Measurements from ENCODE around the gene NDC80. TPM values are rescaled to one million over a fixed set of nuclear protein-coding genes. Genes with fewer than 3 reads are reported as not detected.

NDC80 gene
- total and polyA plus RNA-seq, 9 of the 15 experiments (the other 6 are each of a cell fraction or from before 2014, with no cell fraction given) = 65.2 to 97.9 (median 83.3) TPM

DNA sequence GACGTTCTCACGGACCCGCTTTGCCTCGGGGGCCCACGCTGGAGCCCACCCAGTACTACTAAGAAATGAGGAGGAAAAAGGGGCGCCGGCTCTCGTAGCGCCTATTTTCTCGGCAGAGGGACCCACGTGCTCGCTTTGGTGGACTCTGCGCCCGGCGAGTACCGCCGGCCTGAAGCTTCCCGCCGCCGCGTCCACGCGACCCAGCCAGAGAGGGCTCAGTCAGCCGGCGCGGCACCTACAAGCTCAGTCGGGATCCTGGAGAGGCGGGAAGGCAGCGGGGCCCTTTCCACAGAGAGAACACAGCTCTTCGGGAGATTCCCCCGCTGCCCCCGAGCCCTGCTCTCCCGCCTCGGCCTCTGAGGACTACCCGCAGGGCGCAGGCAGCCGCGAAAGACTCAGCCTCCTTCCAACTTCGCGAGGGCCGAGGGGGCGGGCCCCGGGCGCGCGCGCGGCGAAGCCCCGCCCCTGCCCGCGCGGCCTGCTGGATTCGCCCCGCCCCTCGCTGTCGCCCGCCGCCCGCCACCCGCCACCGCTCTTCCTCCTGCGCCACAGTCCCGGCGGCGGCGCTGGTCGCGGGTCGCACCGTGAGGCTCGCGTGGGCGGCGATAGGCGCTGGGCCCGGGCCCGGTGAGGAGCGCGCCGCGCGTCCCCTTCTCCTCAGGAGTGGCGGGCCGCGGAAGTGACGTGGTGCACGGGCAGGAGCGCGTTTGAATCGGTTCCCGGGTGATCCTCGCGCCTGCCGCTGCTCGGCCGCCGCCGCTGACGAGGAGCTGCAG lies 84.0 kb downstream of the NDC80 start, which contains the start of gene SMCHD1 (continued):
- TF ChIP-seq, protein P1, sequence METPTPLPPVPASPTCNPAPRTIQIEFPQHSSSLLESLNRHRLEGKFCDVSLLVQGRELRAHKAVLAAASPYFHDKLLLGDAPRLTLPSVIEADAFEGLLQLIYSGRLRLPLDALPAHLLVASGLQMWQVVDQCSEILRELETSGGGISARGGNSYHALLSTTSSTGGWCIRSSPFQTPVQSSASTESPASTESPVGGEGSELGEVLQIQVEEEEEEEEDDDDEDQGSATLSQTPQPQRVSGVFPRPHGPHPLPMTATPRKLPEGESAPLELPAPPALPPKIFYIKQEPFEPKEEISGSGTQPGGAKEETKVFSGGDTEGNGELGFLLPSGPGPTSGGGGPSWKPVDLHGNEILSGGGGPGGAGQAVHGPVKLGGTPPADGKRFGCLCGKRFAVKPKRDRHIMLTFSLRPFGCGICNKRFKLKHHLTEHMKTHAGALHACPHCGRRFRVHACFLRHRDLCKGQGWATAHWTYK (CRISPR knock-in tag; IDR thresholded peaks at IDR 0.05) = peak; percentile 29; the same call in 1 of the 2 replicates
- TF ChIP-seq FOXM1 (IDR thresholded peaks at IDR 0.05; ENCODE audit: low read depth) (no peak), FOXM1 (CRISPR knock-in tag; IDR thresholded peaks at IDR 0.05; ENCODE audit: low read depth) (peak; percentile 35; the same call in 1 of the 2 replicates), CEBPG (CRISPR knock-in tag; IDR thresholded peaks at IDR 0.05) (peak; percentile 36; the same call in 1 of the 2 replicates), CEBPG (tag; conservative IDR thresholded peaks at IDR 0.05 in 1 of 2, IDR thresholded peaks at IDR 0.05 in 1 of 2) (no peak), POLR2A (conservative IDR thresholded peaks at IDR 0.05) (peak; percentile 98), SIRT6 (IDR thresholded peaks at IDR 0.05; ENCODE audit: low read depth, low read length) (no peak), EP300 (IDR thresholded peaks at IDR 0.05; ENCODE audit: low read length) (no peak), SIN3B (IDR thresholded peaks at IDR 0.05; ENCODE audit: low read depth) (peak; percentile 79), ZNF3 (CRISPR knock-in tag; IDR thresholded peaks at IDR 0.05) (no peak)
- TF ChIP-seq, protein P2, sequence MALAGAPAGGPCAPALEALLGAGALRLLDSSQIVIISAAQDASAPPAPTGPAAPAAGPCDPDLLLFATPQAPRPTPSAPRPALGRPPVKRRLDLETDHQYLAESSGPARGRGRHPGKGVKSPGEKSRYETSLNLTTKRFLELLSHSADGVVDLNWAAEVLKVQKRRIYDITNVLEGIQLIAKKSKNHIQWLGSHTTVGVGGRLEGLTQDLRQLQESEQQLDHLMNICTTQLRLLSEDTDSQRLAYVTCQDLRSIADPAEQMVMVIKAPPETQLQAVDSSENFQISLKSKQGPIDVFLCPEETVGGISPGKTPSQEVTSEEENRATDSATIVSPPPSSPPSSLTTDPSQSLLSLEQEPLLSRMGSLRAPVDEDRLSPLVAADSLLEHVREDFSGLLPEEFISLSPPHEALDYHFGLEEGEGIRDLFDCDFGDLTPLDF (CRISPR knock-in tag; IDR thresholded peaks at IDR 0.05) = peak; percentile 65
- TF ChIP-seq, protein P3, sequence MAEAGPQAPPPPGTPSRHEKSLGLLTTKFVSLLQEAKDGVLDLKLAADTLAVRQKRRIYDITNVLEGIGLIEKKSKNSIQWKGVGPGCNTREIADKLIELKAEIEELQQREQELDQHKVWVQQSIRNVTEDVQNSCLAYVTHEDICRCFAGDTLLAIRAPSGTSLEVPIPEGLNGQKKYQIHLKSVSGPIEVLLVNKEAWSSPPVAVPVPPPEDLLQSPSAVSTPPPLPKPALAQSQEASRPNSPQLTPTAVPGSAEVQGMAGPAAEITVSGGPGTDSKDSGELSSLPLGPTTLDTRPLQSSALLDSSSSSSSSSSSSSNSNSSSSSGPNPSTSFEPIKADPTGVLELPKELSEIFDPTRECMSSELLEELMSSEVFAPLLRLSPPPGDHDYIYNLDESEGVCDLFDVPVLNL (CRISPR knock-in tag; IDR thresholded peaks at IDR 0.05; ENCODE audit: low read depth) = peak; percentile 84
- TF ChIP-seq, protein P4, sequence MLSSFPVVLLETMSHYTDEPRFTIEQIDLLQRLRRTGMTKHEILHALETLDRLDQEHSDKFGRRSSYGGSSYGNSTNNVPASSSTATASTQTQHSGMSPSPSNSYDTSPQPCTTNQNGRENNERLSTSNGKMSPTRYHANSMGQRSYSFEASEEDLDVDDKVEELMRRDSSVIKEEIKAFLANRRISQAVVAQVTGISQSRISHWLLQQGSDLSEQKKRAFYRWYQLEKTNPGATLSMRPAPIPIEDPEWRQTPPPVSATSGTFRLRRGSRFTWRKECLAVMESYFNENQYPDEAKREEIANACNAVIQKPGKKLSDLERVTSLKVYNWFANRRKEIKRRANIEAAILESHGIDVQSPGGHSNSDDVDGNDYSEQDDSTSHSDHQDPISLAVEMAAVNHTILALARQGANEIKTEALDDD (IDR thresholded peaks at IDR 0.05) = no peak
- TF ChIP-seq, protein P5, sequence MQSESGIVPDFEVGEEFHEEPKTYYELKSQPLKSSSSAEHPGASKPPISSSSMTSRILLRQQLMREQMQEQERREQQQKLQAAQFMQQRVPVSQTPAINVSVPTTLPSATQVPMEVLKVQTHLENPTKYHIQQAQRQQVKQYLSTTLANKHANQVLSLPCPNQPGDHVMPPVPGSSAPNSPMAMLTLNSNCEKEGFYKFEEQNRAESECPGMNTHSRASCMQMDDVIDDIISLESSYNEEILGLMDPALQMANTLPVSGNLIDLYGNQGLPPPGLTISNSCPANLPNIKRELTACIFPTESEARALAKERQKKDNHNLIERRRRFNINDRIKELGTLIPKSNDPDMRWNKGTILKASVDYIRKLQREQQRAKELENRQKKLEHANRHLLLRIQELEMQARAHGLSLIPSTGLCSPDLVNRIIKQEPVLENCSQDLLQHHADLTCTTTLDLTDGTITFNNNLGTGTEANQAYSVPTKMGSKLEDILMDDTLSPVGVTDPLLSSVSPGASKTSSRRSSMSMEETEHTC (IDR thresholded peaks at IDR 0.05) = no peak
- TF ChIP-seq, protein P6, sequence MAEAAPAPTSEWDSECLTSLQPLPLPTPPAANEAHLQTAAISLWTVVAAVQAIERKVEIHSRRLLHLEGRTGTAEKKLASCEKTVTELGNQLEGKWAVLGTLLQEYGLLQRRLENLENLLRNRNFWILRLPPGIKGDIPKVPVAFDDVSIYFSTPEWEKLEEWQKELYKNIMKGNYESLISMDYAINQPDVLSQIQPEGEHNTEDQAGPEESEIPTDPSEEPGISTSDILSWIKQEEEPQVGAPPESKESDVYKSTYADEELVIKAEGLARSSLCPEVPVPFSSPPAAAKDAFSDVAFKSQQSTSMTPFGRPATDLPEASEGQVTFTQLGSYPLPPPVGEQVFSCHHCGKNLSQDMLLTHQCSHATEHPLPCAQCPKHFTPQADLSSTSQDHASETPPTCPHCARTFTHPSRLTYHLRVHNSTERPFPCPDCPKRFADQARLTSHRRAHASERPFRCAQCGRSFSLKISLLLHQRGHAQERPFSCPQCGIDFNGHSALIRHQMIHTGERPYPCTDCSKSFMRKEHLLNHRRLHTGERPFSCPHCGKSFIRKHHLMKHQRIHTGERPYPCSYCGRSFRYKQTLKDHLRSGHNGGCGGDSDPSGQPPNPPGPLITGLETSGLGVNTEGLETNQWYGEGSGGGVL (CRISPR knock-in tag; IDR thresholded peaks at IDR 0.05) = no peak

Measured in K562 (cell line).